Glutamatergic neuron (in vitro differentiated cells): Measurements from ENCODE around the gene CHMP5. TPM values are rescaled to one million over a fixed set of nuclear protein-coding genes. Genes with fewer than 3 reads are reported as not detected.

ENCODE experiments used
- DNase-seq: peaks from one replicate; pipeline ENCODE4 v3.0.0; 2022
- H3K27ac Mint-ChIP-seq: one replicate; pipeline ENCODE4 v1.8.0; 2020; ENCODE audit warnings: mild to moderate bottlenecking, mixed read lengths, inconsistent platforms; ENCODE audit not compliant: unreplicated experiment
- H3K27me3 Mint-ChIP-seq: one replicate; pipeline ENCODE4 v1.8.0; 2020; ENCODE audit warnings: mild to moderate bottlenecking, moderate library complexity, mixed read lengths, inconsistent platforms; ENCODE audit not compliant: unreplicated experiment
- H3K36me3 Mint-ChIP-seq: one replicate; pipeline ENCODE4 v1.8.0; 2020; ENCODE audit warnings: mild to moderate bottlenecking, mixed read lengths, inconsistent platforms; ENCODE audit not compliant: unreplicated experiment
- H3K4me1 Mint-ChIP-seq: one replicate; pipeline ENCODE4 v1.8.0; 2020; ENCODE audit warnings: mild to moderate bottlenecking, low read depth, mixed read lengths, inconsistent platforms; ENCODE audit not compliant: unreplicated experiment
- H3K4me3 Mint-ChIP-seq: one replicate; pipeline ENCODE4 v1.8.0; 2020; ENCODE audit warnings: mild to moderate bottlenecking, mixed read lengths, inconsistent platforms; ENCODE audit not compliant: unreplicated experiment
- H3K9me3 Mint-ChIP-seq: one replicate; pipeline ENCODE4 v1.8.0; 2020; ENCODE audit warnings: mild to moderate bottlenecking, moderate library complexity, mixed read lengths, inconsistent platforms; ENCODE audit not compliant: unreplicated experiment
- CTCF ChIP-seq: fragments of 200-600 bp; sonication (generic); IDR thresholded peaks from one replicate; pipeline ENCODE4 v1.5.0; 2021; ENCODE audit not compliant: partially characterized antibody, unreplicated experiment
- total RNA-seq: library from RNA; stranded (reverse); fragmentation: NEBNext Ultra II Directional; extraction: Animal tissue kit (Norgen Biotek cat#: 25700); gene quantifications from one replicate; pipeline ENCODE4 v1.2.1, GENCODE V29; 2021; ENCODE audit not compliant: unreplicated experiment

Gene CHMP5
- total RNA-seq, 1 donor from 2014 or later = 61.7 TPM

DNA sequence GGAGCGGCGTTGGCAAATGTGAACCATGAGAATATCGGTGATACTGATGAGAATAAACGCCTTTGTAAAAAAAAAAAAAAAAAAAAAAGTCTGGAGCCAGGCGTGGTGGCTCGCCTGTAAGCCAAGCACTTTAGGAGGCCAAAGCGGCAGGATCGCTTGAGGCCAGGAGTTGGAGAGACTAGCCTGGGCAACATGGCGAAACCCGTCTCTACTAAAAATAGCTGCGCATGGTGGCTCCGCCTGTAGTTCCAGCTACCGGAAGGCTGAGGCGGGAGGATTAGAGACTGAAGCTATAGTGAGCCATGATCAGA lies 25.0 kb downstream of the CHMP5 start:
- no peak for TF ChIP-seq CTCF

GRCh38 chr9:33290247-33291030 lies 25.6 kb downstream of the CHMP5 start, which contains the start of gene NFX1:
NFX1 (plus strand) TSS chr9:33290516; CDS start chr9:33290573, 57 bp downstream.
- Mint-ChIP-seq H3K4me3 (peak within 1 kb of the TSS; percentile 98), H3K4me1 (peaks cover 5% of the 10 kb centered on the region), H3K9me3 (peaks cover 12% of the 10 kb centered on the region), H3K27ac (peak within 1 kb of the TSS; percentile 88), H3K27me3 (peaks cover 8% of the 10 kb centered on the region), H3K36me3 (no peaks in the 10 kb centered on the region)
- no peak for TF ChIP-seq CTCF
- peak; percentile 96 for DNase-seq

More for the DNA sequence above, 25.0 kb downstream of the CHMP5 start:
- H3K9me3 Mint-ChIP-seq = peaks cover 12% of the 10 kb centered on the region
- no peak for DNase-seq
- H3K27me3 Mint-ChIP-seq = peaks cover 8% of the 10 kb centered on the region
- H3K4me3 Mint-ChIP-seq = peak overlapping the region; percentile 98
- H3K4me1 Mint-ChIP-seq = peaks cover 5% of the 10 kb centered on the region
- peak overlapping the region; percentile 88 for H3K27ac Mint-ChIP-seq
- no peaks in the 10 kb centered on the region for H3K36me3 Mint-ChIP-seq

DNA sequence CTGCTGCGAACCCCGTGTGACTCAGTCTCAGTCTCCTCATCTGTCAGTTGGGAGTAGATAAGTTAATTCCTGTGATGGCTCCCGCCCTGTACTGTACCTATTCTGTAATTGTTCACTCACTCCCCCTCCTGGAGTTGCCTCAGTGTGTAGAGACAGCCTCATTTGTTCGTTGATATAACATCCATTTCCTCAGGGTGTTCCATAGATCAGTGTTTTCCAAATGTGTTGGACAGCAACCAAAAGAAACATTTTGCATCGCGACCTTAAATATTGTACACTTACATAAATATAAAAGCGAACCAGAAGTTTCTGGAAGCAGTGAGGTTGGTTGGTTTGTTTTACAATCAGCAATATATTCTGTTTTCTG lies 26.2 kb downstream of the CHMP5 start:
- no peak for TF ChIP-seq CTCF
- H3K36me3 Mint-ChIP-seq = no peaks in the 10 kb centered on the region
- peaks cover 5% of the 10 kb centered on the region for H3K4me1 Mint-ChIP-seq
- peak overlapping the region; percentile 88 for H3K27ac Mint-ChIP-seq
- peak overlapping the region; percentile 98 for H3K4me3 Mint-ChIP-seq
- no peak for DNase-seq
- H3K27me3 Mint-ChIP-seq = peaks cover 8% of the 10 kb centered on the region
- H3K9me3 Mint-ChIP-seq = peaks cover 12% of the 10 kb centered on the region

GRCh38 chr9:33291901-33292300 lies 27.1 kb downstream of the CHMP5 start:
- Mint-ChIP-seq H3K36me3 (no peaks in the 10 kb centered on the region), H3K4me3 (peak overlapping the region; percentile 61), H3K9me3 (peaks cover 12% of the 10 kb centered on the region), H3K4me1 (peaks cover 5% of the 10 kb centered on the region), H3K27me3 (peaks cover 8% of the 10 kb centered on the region), H3K27ac (no peak overlapping the region)
- TF ChIP-seq CTCF = no peak
- DNase-seq = no peak

- peaks cover 5% of the 10 kb centered on the region for H3K36me3 Mint-ChIP-seq
- no peak for TF ChIP-seq CTCF
- peaks cover 10% of the 10 kb centered on the region for H3K9me3 Mint-ChIP-seq
- peaks cover 7% of the 10 kb centered on the region for H3K4me1 Mint-ChIP-seq
- H3K27me3 Mint-ChIP-seq = peaks cover 8% of the 10 kb centered on the region
- no peak overlapping the region for H3K27ac Mint-ChIP-seq
- DNase-seq = no peak
- H3K4me3 Mint-ChIP-seq = no peak overlapping the region
Observed at GRCh38 chr9:33293782-33294181, 28.9 kb downstream of the CHMP5 start.
